Activated CD8-positive, alpha-beta T cell treated with anti-CD3 and anti-CD28 coated beads for 36 hours (primary cell): ENCODE results near the gene KCNV2. TPM values are rescaled to one million over a fixed set of nuclear protein-coding genes. Genes with fewer than 3 reads are reported as not detected.

ENCODE experiments used
- ATAC-seq: fragments of 200-7000 bp; cut with Tn5 transposase; one replicate; pipeline ENCODE4 v1.10.0; 2021; ENCODE audit warnings: mild to moderate bottlenecking, moderate library complexity
- CTCF ChIA-PET: fragments of 350-600 bp; sonication (Branson Sonifier 250); formaldehyde crosslinking; loops from one replicate; lab custom pipeline; 2021; ENCODE audit warnings: antibody characterized with exemption; lab: Charles Lee
- POLR2A ChIA-PET: fragments of 350-600 bp; sonication (Branson Sonifier 250); formaldehyde crosslinking; loops from one replicate; lab custom pipeline; 2021; ENCODE audit warnings: antibody characterized with exemption; lab: Charles Lee
- DNase-seq: peaks from one replicate; pipeline ENCODE4 v3.0.0-alpha.2; 2020
- H3K27ac Mint-ChIP-seq: one replicate; pipeline ENCODE4 v1.8.0; 2021; ENCODE audit warnings: mild to moderate bottlenecking, mixed read lengths
- H3K27me3 Mint-ChIP-seq: one replicate; pipeline ENCODE4 v1.8.0; 2021; ENCODE audit warnings: mixed read lengths
- H3K36me3 Mint-ChIP-seq: one replicate; pipeline ENCODE4 v1.8.0; 2021; ENCODE audit warnings: low read depth, mixed read lengths
- H3K4me1 Mint-ChIP-seq: one replicate; pipeline ENCODE4 v1.8.0; 2021; ENCODE audit warnings: low read depth, mixed read lengths
- H3K4me3 Mint-ChIP-seq: one replicate; pipeline ENCODE4 v1.8.0; 2021; ENCODE audit warnings: mild to moderate bottlenecking, moderate library complexity, mixed read lengths
- H3K9me3 Mint-ChIP-seq: one replicate; pipeline ENCODE4 v1.8.0; 2021; ENCODE audit warnings: mixed read lengths
- intact Hi-C: fragments of 100-400 bp; cut with micrococcal nuclease; formaldehyde crosslinking; loops from one replicate; pipeline ENCODE4 v1.10.0; 2022
- total RNA-seq, 2 experiments: library from RNA; stranded (reverse); gene quantifications; one replicate each; pipeline ENCODE4 v1.2.3, GENCODE V29; 2021
- TF ChIP-seq, protein P1 (sequence below): fragments of 200-600 bp; IDR thresholded peaks from one replicate; pipeline ENCODE4 v1.8.0; 2022; ENCODE audit warnings: antibody characterized with exemption, mild to moderate bottlenecking

The KCNV2 gene
- total RNA-seq, 2 experiments from 2014 or later: not detected

DNA sequence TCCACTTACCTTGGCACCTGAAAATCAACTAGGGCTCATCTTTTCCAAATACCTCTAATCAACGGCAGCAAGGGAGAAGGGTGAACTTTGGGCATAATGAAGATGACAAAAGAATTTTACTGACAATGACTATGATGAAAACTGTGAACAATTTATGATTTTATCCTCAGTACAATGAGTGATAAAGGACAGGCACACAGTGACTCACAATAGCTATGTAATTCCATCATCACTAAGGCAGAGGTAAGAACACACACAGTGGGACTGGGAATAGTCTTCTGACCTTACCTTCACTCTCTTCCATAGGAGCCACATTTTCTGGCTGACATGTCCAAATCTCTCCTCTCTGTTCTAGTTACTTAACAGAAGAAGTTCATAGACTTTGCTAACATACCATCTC, 26.1 kb upstream of the KCNV2 start:
- no peaks in the 10 kb centered on the region for H3K9me3 Mint-ChIP-seq
- ChIA-PET POLR2A (no interaction called here), CTCF (no interaction called here)
- no peak for ATAC-seq
- TF ChIP-seq, protein P1, sequence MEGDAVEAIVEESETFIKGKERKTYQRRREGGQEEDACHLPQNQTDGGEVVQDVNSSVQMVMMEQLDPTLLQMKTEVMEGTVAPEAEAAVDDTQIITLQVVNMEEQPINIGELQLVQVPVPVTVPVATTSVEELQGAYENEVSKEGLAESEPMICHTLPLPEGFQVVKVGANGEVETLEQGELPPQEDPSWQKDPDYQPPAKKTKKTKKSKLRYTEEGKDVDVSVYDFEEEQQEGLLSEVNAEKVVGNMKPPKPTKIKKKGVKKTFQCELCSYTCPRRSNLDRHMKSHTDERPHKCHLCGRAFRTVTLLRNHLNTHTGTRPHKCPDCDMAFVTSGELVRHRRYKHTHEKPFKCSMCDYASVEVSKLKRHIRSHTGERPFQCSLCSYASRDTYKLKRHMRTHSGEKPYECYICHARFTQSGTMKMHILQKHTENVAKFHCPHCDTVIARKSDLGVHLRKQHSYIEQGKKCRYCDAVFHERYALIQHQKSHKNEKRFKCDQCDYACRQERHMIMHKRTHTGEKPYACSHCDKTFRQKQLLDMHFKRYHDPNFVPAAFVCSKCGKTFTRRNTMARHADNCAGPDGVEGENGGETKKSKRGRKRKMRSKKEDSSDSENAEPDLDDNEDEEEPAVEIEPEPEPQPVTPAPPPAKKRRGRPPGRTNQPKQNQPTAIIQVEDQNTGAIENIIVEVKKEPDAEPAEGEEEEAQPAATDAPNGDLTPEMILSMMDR: no peak
- DNase-seq: no peak
- H3K27ac Mint-ChIP-seq: no peak overlapping the region
- H3K36me3 Mint-ChIP-seq: peaks cover 1% of the 10 kb centered on the region
- no peaks in the 10 kb centered on the region for H3K27me3 Mint-ChIP-seq
- H3K4me1 Mint-ChIP-seq: no peaks in the 10 kb centered on the region
- no peak overlapping the region for H3K4me3 Mint-ChIP-seq
- intact Hi-C loops: no loop called here

- Mint-ChIP-seq H3K4me1 (no peaks in the 10 kb centered on the region), H3K4me3 (no peak overlapping the region), H3K9me3 (no peaks in the 10 kb centered on the region), H3K27ac (no peak overlapping the region), H3K27me3 (no peaks in the 10 kb centered on the region), H3K36me3 (peaks cover 1% of the 10 kb centered on the region)
- ATAC-seq: no peak
- no peak for DNase-seq
- TF ChIP-seq, protein P1: no peak
- intact Hi-C loops: no loop called here
- POLR2A ChIA-PET: no interaction called here
- CTCF ChIA-PET: no interaction called here
Measured at GRCh38 chr9:2691626-2692025, 25.7 kb upstream of the KCNV2 start.

GRCh38 chr9:2693056-2693455, 24.3 kb upstream of the KCNV2 start:
- Mint-ChIP-seq H3K4me3 (no peak overlapping the region), H3K27me3 (no peaks in the 10 kb centered on the region), H3K9me3 (no peaks in the 10 kb centered on the region), H3K36me3 (peaks cover 3% of the 10 kb centered on the region), H3K4me1 (no peaks in the 10 kb centered on the region), H3K27ac (no peak overlapping the region)
- no peak for ATAC-seq
- ChIA-PET POLR2A (no interaction called here), CTCF (no interaction called here)
- DNase-seq: no peak
- TF ChIP-seq, protein P1: no peak
- intact Hi-C loops: no loop called here

GRCh38 chr9:2697492-2697891, 19.8 kb upstream of the KCNV2 start:
- TF ChIP-seq, protein P1: no peak
- ATAC-seq (no peak), DNase-seq (no peak)
- intact Hi-C loops: no loop called here
- Mint-ChIP-seq H3K4me1 (no peaks in the 10 kb centered on the region), H3K9me3 (no peaks in the 10 kb centered on the region), H3K27me3 (no peaks in the 10 kb centered on the region), H3K4me3 (no peak overlapping the region), H3K36me3 (peaks cover 3% of the 10 kb centered on the region), H3K27ac (no peak overlapping the region)
- ChIA-PET POLR2A (no interaction called here), CTCF (no interaction called here)

GRCh38 chr9:2700398-2700797, 16.9 kb upstream of the KCNV2 start:
- H3K27ac Mint-ChIP-seq: no peak overlapping the region
- ATAC-seq (no peak), DNase-seq (no peak)
- H3K36me3 Mint-ChIP-seq: peaks cover 2% of the 10 kb centered on the region
- CTCF ChIA-PET: no interaction called here
- H3K4me1 Mint-ChIP-seq: no peaks in the 10 kb centered on the region
- H3K4me3 Mint-ChIP-seq: no peak overlapping the region
- intact Hi-C loops: no loop called here
- H3K27me3 Mint-ChIP-seq: no peaks in the 10 kb centered on the region
- H3K9me3 Mint-ChIP-seq: no peaks in the 10 kb centered on the region
- TF ChIP-seq, protein P1: no peak
- POLR2A ChIA-PET: no interaction called here
